ENCODE data around the gene LCN6. TPM values are rescaled to one million over a fixed set of nuclear protein-coding genes. Genes with fewer than 3 reads are reported as not detected.
"Not testable (repeated sequence)": the region's sequence is repeated elsewhere in the genome, so short reads cannot be mapped to it uniquely, and the experiment has no call there.

LCN6 gene
- 10 to 100 TPM in 1 of 2 donors, 1 to 10 TPM in 1; 7.8 to 16.2 TPM for total RNA-seq

GRCh38 chr9:136748201-136748600, at the start of gene LCN6:
Gene LCN6, minus strand, starts transcription at chr9:136748525. Its CDS starts 42 bp downstream, at chr9:136748483.
- no peaks in the 10 kb centered on the region for H3K27me3 ChIP-seq (replicated peaks; ENCODE audit: insufficient read depth)
- H3K9me3 ChIP-seq: no peaks in the 10 kb centered on the region
- H3K4me3 ChIP-seq: no peak within 1 kb of the TSS
- no peak for DNase-seq (ENCODE audit: low spot score)
- no peaks in the 10 kb centered on the region for H3K36me3 ChIP-seq
- H3K4me1 ChIP-seq (replicated peaks): no peaks in the 10 kb centered on the region
- WGBS: 78% methylated on average over 7 of the region's 8 CpGs
- no peak within 1 kb of the TSS for H3K27ac ChIP-seq
- no peak for TF ChIP-seq POLR2A (IDR thresholded peaks at IDR 0.05)
- no peak for TF ChIP-seq POLR2AphosphoS5 (IDR thresholded peaks at IDR 0.05)
- TF ChIP-seq CTCF (IDR thresholded peaks at IDR 0.05): no peak
- intact Hi-C loops (cut with DNase I): no loop called here

- Histone ChIP-seq H3K4me1 (replicated peaks) (peaks cover 21% of the 10 kb centered on the region), H3K27ac (peak overlapping the region; percentile 87 to 93)
- intact Hi-C loops (cut with DNase I); H3K4me3 ChIP-seq; H3K9me3 ChIP-seq; H3K27me3 ChIP-seq (replicated peaks; ENCODE audit: insufficient read depth); H3K36me3 ChIP-seq: not testable (repeated sequence)
- 4% methylated on average over 10 of the region's 10 CpGs for WGBS
- peak; percentile 80 for TF ChIP-seq POLR2AphosphoS5 (IDR thresholded peaks at IDR 0.05)
- DNase-seq (ENCODE audit: low spot score): peak; percentile 58
Observed at GRCh38 chr9:136796775-136797347, 48.5 kb upstream of the LCN6 start.

- TF ChIP-seq POLR2AphosphoS5 (IDR thresholded peaks at IDR 0.05) (no peak), POLR2A (IDR thresholded peaks at IDR 0.05) (no peak), CTCF (IDR thresholded peaks at IDR 0.05) (no peak)
- DNase-seq (ENCODE audit: low spot score): no peak
- Histone ChIP-seq H3K36me3 (no peaks in the 10 kb centered on the region), H3K27ac (peak within 1 kb of the TSS; percentile 87 to 93), H3K27me3 (replicated peaks; ENCODE audit: insufficient read depth) (no peaks in the 10 kb centered on the region), H3K4me1 (replicated peaks) (peaks cover 21% of the 10 kb centered on the region), H3K9me3 (no peaks in the 10 kb centered on the region), H3K4me3 (no peak within 1 kb of the TSS)
- 40% methylated on average over 5 of the region's 5 CpGs for WGBS
- intact Hi-C loops (cut with DNase I): no loop called here
Observed at GRCh38 chr9:136796238-136796774, 48.0 kb upstream of the LCN6 start, which contains the start of gene CCDC183. Gene CCDC183, plus strand, starts transcription at chr9:136796338. Its CDS starts 60 bp downstream, at chr9:136796398.

GRCh38 chr9:136795000-136795348, 46.6 kb upstream of the LCN6 start:
- Histone ChIP-seq H3K27me3 (replicated peaks; ENCODE audit: insufficient read depth) (no peaks in the 10 kb centered on the region), H3K4me3 (no peak overlapping the region), H3K4me1 (replicated peaks) (peaks cover 15% of the 10 kb centered on the region), H3K9me3 (no peaks in the 10 kb centered on the region), H3K36me3 (no peaks in the 10 kb centered on the region), H3K27ac (peak overlapping the region in 1 of 2 donors; percentile 93)
- TF ChIP-seq CTCF (IDR thresholded peaks at IDR 0.05) (no peak), POLR2AphosphoS5 (IDR thresholded peaks at IDR 0.05) (no peak), POLR2A (IDR thresholded peaks at IDR 0.05) (no peak)
- intact Hi-C loops (cut with DNase I): loop anchor here (5.0 kb wide), 2 partner anchors 52 to 152 kb away; partner anchors contain the start of genes C8G and PHPT1
- 83% methylated on average over 6 of the region's 6 CpGs for WGBS
- no peak for DNase-seq (ENCODE audit: low spot score)

- H3K9me3 ChIP-seq: no peaks in the 10 kb centered on the region
- intact Hi-C loops (cut with DNase I): loop anchor here (5.0 kb wide), 2 partner anchors 53 to 153 kb away; partner anchors contain the start of genes C8G and PHPT1
- H3K27me3 ChIP-seq (replicated peaks; ENCODE audit: insufficient read depth): no peaks in the 10 kb centered on the region
- no peaks in the 10 kb centered on the region for H3K36me3 ChIP-seq
- no peak for DNase-seq (ENCODE audit: low spot score)
- peaks cover 15% of the 10 kb centered on the region for H3K4me1 ChIP-seq (replicated peaks)
- WGBS: 93% methylated on average over 14 of the region's 14 CpGs
- TF ChIP-seq POLR2AphosphoS5 (IDR thresholded peaks at IDR 0.05) (no peak), CTCF (IDR thresholded peaks at IDR 0.05) (no peak), POLR2A (IDR thresholded peaks at IDR 0.05) (no peak)
- no peak overlapping the region for H3K27ac ChIP-seq
- H3K4me3 ChIP-seq: no peak overlapping the region
Observed at GRCh38 chr9:136794281-136794999, 46.1 kb upstream of the LCN6 start.

All from prostate gland (tissue), 2 donors.